ENCODE data around the gene GPR12. TPM values are rescaled to one million over a fixed set of nuclear protein-coding genes. Genes with fewer than 3 reads are reported as not detected.
A peak's percentile ranks its signal among the peaks of the same experiment; 100 is the strongest.
"Not testable (repeated sequence)": the region's sequence is repeated elsewhere in the genome, so short reads cannot be mapped to it uniquely, and the experiment has no call there.

Gene GPR12
- total RNA-seq, 1 experiment from 2014 or later: 0.12 TPM

DNA sequence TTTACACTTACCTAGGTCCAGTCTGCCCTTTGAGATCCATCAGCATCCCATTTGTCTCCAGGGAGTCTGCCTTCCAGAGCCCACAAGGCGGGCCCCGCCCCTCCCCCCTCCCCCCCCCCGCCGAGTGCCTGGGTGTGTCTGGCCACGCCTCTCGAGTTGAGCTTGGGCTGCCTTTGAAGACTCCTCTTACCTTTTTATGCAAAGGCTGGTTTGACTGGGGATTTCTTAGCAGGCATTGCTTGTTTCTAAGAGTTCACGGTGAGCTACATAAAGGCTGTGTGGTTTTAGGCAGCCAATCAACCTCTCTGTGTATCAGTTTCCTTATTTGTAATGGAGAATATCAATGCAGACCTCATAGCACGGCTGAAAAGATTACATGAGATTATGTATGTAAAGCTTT is 11.3 kb downstream of the GPR12 start:
- DNase-seq (ENCODE audit: low spot score): no peak

DNA sequence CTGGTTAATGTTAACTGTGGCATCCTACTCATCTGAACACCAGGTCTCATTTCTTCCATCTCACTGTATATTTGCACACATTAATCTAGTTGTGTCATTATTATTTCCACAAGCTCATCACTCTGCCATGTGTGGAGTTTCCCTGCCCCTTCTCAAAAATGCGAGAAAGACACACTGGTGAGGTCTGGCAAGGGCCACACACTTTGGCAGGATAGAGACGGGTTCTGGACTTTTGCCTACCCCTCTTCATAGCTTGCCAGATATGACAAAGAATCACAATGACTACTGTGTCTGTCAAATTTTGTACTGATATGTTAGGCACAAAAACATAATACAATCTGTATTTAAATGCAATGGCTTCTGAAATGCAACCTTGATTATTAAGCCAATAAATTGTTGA is 12.9 kb downstream of the GPR12 start:
- DNase-seq (ENCODE audit: low spot score): no peak

DNA sequence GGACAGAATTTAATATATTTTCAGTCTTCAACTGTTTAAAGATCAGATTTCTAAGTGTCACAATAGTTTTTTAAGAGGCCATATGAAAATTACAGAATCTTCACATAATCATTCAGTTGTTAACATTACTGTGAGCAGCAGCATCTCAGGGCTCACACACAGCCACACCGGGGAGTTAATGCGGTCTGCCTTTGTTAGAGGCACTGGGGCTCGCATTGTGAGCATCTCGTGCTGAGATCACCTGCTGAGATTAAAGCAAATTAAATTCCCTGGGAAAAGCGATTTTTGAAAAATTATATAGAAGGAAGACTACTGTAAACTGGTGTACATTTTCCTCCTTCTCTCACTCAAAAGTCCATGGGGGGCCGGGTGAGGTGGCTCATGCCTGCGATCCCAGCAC is 16.6 kb downstream of the GPR12 start:
- DNase-seq (ENCODE audit: low spot score): no peak

DNA sequence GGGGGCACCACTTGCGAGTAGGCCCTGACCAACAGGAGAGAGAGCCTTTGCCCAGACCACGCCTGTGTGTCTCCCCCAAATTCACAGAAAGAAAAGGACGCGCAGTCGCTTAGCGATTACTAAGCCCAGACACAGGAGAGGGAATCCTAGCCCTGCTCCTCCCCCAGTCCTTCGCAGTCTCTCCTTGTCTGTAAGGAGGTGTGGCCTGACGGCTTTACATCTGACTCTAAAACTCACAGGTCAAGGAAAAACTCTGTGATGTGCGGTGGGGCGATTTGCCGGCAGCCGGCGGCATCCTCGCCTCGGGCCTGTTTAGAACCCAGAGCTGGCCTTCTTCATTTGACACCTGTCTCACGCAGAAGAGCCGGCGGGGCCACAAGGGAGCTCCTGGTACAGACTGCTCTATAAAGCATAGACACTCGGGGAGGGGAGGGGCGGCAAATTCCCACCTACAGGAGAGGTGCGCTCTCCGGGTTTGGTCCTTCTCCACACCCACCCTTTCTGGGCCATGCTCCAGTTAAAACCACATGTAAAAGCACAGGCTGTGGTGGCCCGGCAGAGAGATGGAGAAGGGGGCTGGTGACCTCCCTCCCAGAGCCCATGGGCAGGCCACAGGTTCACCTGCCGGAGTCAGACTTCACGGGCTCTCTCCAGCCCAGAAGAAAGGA is 17.8 kb downstream of the GPR12 start:
- DNase-seq (ENCODE audit: low spot score): no peak

DNA sequence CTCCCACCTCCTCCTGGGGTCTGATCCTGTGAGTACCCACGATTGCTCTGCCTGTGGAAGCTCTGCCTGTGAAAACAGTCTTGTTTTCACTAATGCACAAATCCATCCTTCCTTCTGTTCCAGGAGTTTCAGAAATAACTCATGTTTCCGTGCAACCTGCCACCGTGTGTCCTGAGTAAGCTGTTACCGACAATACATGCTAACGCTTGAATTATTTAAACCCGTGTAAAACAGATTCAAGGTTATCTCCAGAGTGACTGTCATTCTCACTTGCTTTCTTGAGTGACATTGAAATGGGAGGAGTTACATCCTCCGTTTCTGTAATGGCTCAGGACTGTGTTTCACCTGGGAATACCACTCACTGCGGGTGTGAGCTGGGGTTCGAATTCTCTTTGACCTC is 24.9 kb downstream of the GPR12 start:
- DNase-seq (ENCODE audit: low spot score): no peak

DNA sequence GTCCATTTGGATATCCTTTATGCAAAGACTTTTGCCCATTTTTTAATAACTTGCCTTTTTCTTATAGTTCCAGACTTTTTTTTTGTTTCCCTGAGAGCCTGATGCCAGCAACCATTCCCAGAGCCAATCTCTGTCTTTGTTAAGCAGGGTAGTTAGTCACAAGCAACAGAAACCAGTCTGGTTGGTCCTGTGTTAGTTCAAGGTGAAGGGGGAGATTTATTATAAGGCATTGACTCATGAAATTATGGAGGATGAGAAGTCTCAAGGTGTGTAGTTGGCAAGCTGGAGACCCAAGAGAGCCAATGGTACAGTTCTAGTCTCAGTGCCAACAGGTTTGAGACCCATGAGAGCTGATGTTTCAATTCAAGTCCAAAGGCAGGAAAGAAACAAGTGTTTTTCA is 33.0 kb downstream of the GPR12 start:
- no peak for DNase-seq (ENCODE audit: low spot score)

DNA sequence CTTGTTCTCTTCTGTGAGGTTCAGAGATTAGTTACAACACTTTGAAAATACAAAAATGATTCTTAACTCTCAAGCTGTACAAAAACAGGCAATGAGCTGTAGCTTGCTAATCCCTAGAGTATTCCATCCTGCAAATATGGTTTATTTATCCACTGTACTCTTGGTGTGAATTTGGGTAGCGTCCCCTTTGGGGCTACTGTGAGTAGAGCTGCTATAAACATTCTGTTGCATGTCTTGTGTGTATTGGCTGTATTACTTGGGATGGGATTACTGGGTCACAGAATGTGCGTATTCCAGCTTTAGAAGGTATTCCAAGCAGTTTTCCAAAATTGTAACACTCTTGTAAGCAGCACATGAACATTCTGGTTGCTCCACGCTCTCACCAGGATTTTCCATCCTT is 33.5 kb downstream of the GPR12 start:
- DNase-seq (ENCODE audit: low spot score): no peak

DNA sequence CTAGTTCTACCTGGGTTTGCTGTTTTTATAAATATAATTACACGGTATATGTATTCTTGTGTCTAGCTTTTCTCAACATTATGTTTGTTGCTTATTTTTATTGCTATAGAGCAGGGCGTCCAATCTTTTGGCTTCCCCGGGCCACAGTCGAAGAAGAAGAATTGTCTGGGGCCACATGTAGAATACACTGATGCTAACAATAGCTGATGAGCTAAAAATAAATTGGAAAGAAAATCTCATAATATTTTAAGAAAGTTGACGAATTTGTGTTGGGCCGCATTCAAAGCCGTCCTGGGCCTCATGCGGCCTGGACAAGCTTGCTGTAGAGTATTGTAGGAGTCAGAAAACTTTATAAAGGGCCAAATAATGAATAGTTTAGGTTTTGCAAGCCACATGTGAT is 33.9 kb downstream of the GPR12 start:
- DNase-seq (ENCODE audit: low spot score): no peak

DNA sequence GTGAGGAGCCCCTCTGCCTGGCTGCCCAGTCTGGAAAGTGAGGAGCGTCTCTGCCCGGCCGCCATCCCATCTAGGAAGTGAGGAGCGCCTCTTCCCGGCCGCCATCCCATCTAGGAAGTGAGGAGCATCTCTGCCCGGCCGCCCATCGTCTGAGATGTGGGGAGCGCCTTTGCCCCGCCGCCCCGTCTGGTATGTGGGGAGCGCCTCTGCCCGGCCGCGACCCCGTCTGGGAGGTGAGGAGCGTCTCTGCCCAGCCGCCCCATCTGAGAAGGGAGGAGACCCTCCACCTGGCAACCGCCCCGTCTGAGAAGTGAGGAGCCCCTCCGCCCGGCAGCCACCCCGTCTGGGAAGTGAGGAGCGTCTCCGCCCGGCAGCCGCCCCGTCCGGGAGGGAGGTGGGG is 37.0 kb downstream of the GPR12 start:
- DNase-seq (ENCODE audit: low spot score): not testable (repeated sequence)

DNA sequence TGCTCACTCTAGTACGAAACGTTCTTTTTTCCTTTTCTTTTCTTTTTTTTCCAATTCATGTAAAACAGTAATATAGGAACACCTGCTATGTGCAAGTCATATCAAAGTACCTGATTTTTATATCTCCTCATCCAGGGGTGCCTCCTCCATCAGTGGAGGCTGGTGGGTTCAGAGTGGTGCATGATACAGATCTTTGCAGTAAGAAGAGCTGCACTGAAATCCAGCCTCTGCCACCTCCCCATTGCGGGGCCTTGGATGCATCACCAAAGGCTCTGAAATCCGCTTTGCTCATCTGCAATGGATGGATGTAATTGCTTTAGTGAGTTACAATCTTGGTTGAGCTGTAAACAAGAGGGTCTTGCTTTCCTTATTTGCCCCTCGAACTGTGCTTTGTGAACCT is 38.3 kb downstream of the GPR12 start:
- DNase-seq (ENCODE audit: low spot score): no peak

DNA sequence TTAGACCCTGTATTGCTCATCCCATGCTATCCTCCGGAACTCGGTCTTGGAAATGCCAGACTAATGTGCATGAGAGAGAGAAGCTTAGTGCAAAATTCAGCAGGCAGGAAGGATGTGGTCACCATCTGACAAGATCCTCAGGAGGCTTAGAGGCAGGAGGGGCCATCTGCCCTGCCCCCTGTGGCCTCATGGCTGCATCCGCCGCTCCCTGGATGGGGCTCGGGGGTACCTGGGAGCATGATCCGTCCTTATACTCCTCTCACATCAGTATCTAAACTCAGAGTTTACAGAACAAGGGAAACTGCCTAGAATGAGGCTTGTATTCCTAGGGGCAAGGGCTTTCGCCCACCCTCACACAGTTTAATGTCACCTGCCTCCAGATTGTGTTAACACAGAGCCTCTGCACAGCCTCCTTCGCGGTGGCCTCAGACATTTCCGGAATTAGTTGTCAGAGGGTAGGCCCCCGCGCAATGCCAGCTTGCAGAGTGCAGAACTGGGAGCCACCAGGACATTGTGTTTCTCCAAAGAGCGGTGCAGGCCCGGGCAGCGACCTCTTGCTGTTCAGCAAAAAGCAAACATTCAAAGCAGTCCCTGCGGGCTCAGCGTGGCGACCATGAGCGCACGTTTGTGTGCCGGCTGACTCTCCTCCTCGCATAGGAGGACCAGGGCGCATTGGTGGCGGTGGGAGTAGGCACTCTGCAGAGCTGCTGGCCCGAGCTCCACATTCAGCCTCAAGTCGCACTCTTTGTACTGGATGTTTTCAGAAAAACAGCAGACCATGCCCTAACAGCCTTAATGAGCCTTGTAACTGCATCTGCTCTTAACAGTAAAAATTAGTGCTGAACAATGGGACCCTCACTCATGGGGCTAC is 39.1 kb downstream of the GPR12 start:
- DNase-seq (ENCODE audit: low spot score): no peak

DNA sequence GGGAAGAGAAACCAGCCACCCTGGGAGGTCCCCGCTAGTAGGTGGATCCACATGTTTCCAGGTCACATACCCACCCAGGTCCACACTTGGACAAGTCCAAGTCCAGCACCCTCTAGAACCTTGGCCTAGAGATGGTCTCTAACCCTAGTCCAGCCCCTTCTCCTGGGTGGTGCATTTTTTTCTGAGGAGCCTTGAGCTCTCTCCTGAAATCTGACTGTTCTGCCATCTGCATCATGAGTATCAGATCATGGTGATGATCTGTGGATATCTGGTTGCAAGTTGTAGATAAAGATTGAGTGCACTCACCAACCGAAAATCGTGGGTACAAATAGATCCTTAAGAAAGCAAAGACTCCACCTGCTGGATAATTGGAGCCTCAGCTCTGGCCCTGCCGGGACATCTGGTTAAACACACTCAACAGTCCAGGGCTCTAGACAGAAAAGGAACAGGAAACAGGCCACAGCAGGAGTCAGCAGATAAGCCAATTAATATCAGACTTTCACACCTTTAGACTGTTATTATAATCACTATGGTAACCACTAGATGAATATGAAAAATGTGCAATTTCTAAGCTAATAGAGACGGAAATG is 41.1 kb downstream of the GPR12 start:
- DNase-seq (ENCODE audit: low spot score): no peak

DNA sequence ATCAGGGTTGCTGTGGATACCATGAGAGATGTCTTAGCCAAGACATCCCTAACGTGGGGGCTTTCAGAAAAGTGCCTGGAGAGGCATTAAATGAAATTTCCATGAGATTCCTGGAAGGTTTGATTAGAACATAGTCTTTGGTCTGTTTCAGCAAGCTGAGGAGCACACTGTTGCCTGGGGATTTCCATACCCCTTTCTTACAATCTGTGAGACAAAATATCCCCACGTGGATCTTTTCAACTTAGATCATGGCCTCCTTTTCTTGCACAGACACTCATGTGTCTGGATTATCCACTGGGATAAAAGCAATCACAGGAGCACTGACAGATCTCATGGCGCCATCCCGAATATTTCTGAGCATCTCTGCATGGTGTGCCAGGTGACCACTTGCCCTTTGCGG is 41.7 kb downstream of the GPR12 start:
- DNase-seq (ENCODE audit: low spot score): no peak

DNA sequence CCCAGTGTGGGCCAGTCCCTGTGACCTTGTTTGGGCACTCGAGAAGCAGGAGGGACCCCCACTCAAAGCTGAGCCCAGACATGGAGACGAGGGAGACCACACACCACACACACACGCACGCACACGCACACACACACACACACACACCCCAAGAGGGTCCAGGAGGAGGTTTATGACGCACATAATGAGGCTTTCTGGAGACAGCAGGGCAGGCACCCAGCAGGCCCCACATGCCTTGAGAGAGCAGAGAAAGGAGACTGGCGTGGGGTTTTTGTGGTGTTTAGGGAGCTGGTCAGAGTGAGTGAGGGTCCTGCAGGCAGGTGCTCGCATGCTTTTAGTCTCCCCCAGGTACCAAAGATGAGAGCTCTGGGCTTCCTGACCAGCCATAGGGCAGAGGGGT is 42.4 kb downstream of the GPR12 start:
- no peak for DNase-seq (ENCODE audit: low spot score)

DNA sequence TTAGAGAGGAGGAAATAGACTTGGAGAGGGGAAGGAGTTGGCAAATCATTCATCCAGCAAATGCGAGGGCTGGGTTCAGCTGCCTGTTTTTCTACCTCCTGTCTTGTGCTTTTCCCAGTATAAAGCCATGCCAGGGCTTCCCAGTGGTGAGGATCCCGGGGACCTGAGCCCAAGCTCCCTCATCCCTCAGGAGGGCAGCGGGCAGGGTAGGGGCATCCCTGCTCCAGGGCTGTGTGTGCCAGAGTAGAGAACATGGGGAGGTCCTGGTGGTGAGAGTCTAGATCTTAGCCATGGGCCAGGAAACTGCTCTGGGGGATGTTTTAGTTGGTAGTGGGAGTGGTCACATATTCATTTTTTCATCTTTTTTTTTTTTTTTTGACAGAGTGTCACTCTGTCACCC is 43.6 kb downstream of the GPR12 start:
- DNase-seq (ENCODE audit: low spot score): no peak

DNA sequence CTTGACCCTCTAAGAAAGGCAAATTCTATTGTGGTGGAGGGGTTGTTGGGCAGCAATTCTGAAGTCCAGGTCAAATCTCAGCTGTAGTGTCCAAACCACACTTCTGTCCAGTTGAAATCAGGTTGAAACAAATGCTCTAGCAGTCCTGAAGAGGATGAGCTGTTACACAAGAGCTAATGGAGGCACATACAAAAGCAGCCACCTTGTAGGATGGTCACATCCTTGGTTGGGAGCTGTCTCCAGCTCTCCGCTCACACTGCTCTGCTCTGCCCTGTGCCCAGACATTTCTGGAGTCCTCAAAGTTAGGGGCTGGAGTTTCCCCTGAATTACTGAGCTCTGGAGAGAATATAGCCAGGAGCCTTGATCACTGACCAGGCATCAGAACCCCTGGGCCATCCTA is 47.2 kb downstream of the GPR12 start:
- DNase-seq (ENCODE audit: low spot score): no peak

DNA sequence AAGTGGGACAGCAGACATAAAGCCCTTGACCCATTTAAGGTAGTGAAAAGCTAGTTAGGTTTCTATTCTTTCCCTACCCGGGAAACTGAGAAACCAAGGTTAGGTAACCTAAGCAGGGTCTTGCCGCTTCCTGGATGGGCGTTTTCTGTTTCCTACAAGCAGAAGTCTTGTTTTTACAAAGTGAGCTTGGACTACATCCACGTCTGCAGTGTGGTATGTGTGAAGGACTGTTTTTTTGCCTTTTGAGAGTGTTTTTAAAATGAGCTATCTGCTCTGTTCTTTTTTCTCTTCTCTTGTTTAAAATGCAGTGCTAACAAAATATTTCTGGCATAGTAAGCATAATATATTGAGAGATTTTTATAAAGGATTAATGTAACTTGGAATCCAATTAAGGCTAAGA is 49.4 kb downstream of the GPR12 start:
- no peak for DNase-seq (ENCODE audit: low spot score)

DNA sequence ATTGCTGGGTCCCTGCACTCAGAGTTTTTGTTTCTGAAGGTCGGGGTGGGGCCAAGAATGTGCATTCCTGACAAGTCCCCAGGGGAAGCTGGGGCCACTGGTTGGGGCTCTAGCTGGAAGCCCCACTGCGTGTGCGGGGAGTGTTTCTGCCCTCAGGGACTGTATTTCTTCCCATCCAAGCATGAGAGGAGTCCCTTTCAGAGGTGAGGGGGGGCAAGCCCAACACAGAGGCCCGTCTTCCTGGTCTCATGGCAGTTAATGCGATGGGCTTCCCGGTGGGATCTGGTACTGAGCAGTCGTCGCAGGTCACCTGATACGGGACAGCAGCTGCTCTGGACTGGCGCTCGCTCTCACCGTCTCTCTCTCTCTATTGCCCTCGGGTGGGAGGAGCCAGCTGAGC is 50.4 kb downstream of the GPR12 start:
- DNase-seq (ENCODE audit: low spot score): no peak

DNA sequence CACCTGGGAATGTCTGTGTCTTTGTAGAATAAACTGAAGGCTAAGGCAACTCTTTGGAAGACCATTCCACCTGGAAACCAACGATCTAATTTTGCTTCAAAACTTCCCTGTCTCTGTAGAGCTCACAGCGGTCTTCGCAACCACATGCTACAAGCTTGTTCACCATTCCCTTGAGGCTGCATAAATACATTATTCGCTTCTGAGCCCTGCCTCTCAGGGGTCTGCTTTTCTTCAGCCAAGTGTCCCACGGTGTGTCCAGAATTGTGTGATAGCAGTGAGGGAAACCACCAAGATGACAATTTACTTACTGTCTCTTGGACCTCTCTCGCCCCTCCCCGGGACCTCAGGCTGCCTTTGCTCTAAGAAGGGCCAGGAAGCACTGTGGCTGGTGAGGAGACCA is 51.1 kb downstream of the GPR12 start:
- DNase-seq (ENCODE audit: low spot score): no peak

DNA sequence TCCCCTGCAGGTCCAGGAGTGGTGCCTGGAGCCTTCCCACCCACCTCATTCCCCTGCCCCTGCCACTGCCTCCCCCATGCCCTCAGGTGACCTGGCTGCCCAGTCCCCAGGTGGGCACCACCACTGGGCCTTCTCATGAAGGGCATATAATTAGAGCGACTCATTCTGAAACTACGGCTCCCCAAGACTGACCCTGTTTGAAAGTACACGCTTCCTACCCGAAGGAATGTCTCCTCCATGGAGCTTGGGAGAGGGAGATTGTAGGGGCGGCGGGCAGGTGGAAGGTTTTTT is 52.6 kb downstream of the GPR12 start:
- DNase-seq (ENCODE audit: low spot score): no peak

DNA sequence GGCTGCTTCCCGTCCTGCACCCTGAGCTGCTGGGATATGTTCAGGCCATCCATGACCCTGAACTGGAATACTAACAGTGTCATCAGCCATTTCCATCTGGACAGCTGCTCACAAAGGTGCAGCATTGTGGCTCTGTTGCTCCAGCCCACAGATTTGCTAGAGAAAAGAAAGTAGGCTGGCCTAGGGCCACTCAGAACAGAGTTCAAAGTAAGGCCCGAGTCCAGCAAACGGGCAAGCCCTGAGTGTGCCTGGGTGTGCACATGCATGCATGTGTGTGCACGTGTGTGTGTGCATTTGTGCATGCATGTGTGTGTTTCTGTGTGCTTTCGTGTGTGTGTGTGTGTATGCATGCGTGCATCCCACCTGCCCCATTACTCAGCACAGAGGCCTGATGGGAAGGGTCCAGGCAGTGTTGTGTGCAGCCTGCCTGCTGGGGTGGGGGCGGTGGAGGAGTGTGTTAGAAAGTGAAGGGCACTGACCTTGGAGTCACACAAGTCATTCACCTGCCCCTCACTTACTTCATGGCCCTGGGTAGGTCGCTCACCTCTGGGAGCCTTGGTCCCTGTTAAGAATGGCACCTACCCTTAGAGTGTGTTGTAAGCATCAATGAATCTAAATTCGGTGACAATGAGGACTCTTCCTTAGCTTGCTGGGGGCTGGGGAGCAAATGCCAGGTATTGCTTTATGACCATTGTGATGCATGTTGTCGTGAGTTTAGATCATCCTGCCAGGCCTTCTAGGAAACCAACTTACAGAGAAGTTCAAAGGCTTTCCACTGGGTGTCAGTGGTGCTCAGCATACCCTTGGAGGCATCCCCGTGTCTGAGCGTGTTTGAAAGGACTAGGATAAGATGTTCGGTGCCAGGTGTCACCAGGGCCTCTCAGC is 53.2 kb downstream of the GPR12 start:
- peak; percentile 31 for DNase-seq (ENCODE audit: low spot score)

DNA sequence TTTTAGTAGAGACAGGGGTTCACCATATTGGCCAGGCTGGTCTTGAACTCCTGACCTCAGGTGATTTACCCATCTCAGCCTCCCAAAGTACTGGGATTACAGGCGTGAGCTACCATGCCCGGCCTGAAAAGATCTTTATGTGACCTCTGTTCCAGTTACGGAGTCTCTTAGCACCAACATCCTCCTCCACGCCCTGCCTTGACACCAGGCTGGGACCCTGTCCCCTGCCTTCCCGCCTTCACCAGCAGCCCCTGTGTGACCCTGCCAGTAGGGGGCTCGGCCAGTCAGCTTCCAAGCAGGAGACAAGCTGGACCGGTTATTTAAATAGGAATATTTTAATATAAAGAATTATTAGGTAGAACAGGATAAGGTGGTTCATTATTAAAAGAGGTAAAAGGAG is 54.2 kb downstream of the GPR12 start:
- DNase-seq (ENCODE audit: low spot score): no peak

Measured in H4 (cell line).